SK-N-SH (cell line): ENCODE results near the gene TMEM161A.

Source experiments
- CTCF ChIP-seq: fragments of 200-600 bp; sonication (generic); IDR thresholded peaks from 2 replicates; pipeline ENCODE4 v1.6.1; 2017; ENCODE audit warnings: antibody characterized with exemption, mild to moderate bottlenecking, moderate library complexity
- EP300 ChIP-seq, 2 experiments: IDR thresholded peaks; 2 replicates each; pipeline versions ENCODE4 v1.4.0 to v1.6.1; 2012; ENCODE audit warnings: borderline replicate concordance in 1 of 2, low read depth in 1 of 2, low read length in 1 of 2
- MAX ChIP-seq: IDR thresholded peaks from 2 replicates; pipeline ENCODE4 v1.4.0; 2012; ENCODE audit warnings: low read depth
- NFIC ChIP-seq: IDR thresholded peaks from 2 replicates; pipeline ENCODE4 v1.4.0; 2012; ENCODE audit warnings: borderline replicate concordance
- RFX5 ChIP-seq: IDR thresholded peaks from 2 replicates; pipeline ENCODE4 v1.6.1; 2012; ENCODE audit warnings: mild to moderate bottlenecking, improper control_type of control experiment, low read length
- TAF1 ChIP-seq: IDR thresholded peaks from 2 replicates; pipeline ENCODE4 v1.6.1; 2012; ENCODE audit warnings: low read depth, mild to moderate bottlenecking, low read length, moderate library complexity, borderline replicate concordance

GRCh38 chr19:19160461-19161035 is 22.3 kb upstream of the TMEM161A start:
- TF ChIP-seq EP300 (IDR thresholded peaks at IDR 0.05; ENCODE audit: borderline replicate concordance in 1 of 2, low read depth in 1 of 2, low read length in 1 of 2), result no peak
- no peak for TF ChIP-seq CTCF
- no peak for TF ChIP-seq NFIC
- no peak for TF ChIP-seq TAF1
- TF ChIP-seq RFX5, result no peak
- no peak for TF ChIP-seq MAX
